Activated naive CD4-positive, alpha-beta T cell treated with anti-CD3 and anti-CD28 coated beads, Interleukin-2, amount 50 U/mL, for 24 hours (primary cell): ENCODE data around the gene IL6ST.

Source experiments
- H3K27ac Mint-ChIP-seq: one replicate; pipeline ENCODE4 v1.8.0; 2021; ENCODE audit warnings: mild to moderate bottlenecking, mixed read lengths
- H3K27me3 Mint-ChIP-seq: one replicate; pipeline ENCODE4 v1.8.0; 2021; ENCODE audit warnings: mixed read lengths
- H3K36me3 Mint-ChIP-seq: one replicate; pipeline ENCODE4 v1.8.0; 2021; ENCODE audit warnings: mixed read lengths
- H3K4me1 Mint-ChIP-seq: one replicate; pipeline ENCODE4 v1.8.0; 2021; ENCODE audit warnings: mixed read lengths
- H3K4me3 Mint-ChIP-seq: one replicate; pipeline ENCODE4 v1.8.0; 2021; ENCODE audit warnings: mild to moderate bottlenecking, mixed read lengths
- H3K9me3 Mint-ChIP-seq: one replicate; pipeline ENCODE4 v1.8.0; 2021; ENCODE audit warnings: mixed read lengths

The IL6ST gene

DNA sequence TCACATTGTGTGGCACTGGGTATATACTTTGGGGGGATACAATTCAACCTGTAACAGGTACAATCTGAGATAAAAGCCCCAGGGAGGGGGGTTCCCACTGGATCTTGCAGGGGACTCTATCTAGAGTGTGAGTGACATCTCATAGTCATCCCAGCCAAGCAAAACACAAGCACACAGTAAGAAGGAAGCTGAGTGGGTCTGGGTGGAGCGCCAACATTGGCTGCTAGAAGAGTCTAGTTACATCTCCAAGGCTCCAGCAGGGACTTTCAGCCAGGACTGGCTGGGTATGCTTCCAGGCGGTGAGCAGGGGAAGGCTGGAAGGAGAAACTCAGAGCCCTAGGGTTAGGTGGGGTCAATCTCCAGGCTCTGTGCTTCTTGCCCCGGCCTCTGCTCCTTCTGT, 90.6 kb downstream of the IL6ST start:
- Mint-ChIP-seq H3K27me3 (no peaks in the 10 kb centered on the region), H3K36me3 (no peaks in the 10 kb centered on the region), H3K4me1 (peaks cover 14% of the 10 kb centered on the region), H3K4me3 (no peak overlapping the region), H3K27ac (no peak overlapping the region), H3K9me3 (no peaks in the 10 kb centered on the region)

DNA sequence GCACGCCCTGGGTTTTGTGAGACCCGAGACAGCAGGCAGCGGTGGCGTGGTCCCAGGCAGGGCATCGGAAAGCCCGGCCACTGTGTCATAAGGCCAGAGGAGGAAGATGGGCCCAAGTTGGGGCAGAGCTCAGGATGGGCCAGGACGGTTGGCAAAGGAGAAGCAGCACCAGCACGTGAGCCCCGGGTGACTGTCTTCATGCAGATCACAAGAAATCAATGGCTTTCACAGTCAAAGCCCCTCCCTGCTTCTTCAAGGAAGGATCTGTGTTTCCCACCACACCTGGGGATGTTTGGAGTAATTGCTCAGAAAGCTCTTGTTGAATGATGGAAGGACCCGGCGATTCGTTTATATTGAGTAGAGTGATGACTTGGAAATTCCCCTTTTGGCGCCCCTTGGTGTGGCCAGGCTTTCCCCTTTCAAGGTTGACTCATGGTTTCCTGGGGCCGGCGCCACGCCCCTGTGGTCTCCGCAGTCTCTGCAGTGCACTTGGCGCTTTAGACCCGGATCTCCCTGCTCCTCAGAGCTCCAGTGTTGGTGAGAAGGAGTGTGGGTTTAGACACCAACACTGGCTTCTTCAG, 91.6 kb downstream of the IL6ST start:
- no peak overlapping the region for H3K4me3 Mint-ChIP-seq
- no peaks in the 10 kb centered on the region for H3K9me3 Mint-ChIP-seq
- no peaks in the 10 kb centered on the region for H3K27me3 Mint-ChIP-seq
- no peaks in the 10 kb centered on the region for H3K36me3 Mint-ChIP-seq
- H3K4me1 Mint-ChIP-seq = peaks cover 14% of the 10 kb centered on the region
- H3K27ac Mint-ChIP-seq = peak overlapping the region; percentile 23

DNA sequence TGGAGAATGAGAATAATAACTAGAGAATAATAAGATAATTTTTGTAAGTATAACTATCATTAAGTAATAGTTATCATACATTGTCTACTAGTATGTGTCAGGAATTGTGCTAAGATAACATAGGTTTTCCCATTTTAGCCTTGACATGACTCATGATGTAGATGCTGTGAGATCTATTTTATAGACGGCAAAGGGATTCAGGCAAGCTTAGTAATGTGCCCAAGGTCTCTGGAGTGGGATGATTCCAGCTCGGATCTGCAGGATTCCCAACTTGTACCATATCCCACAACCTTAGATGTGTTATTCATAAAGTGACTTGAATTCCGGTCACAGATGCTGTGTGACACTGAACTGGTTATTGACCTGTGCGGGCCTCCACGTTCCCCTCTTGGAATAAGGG, 92.1 kb downstream of the IL6ST start:
- H3K27ac Mint-ChIP-seq = no peak overlapping the region
- H3K4me1 Mint-ChIP-seq = peaks cover 14% of the 10 kb centered on the region
- H3K4me3 Mint-ChIP-seq = no peak overlapping the region
- H3K9me3 Mint-ChIP-seq = no peaks in the 10 kb centered on the region
- H3K27me3 Mint-ChIP-seq = no peaks in the 10 kb centered on the region
- H3K36me3 Mint-ChIP-seq = no peaks in the 10 kb centered on the region

DNA sequence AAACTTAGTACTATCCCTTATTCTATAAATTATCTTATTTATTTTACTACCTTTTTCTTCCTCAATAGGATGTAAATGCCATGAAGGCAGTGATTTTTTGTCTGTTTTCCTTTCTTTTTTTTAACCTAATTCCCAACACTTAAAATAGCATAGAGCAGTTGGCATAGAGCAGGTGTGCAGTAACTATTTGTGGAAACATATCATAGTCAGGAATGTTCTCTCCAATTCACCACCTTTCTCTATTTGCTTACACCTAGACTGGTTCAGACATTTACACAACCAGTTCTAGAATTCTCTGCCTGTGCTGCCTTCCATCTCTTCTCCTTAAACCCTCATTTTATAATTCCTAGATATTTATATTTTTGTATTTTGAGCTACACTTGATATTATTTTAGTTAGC, 94.0 kb downstream of the IL6ST start:
- Mint-ChIP-seq H3K9me3 (no peaks in the 10 kb centered on the region), H3K4me3 (no peak overlapping the region), H3K27me3 (no peaks in the 10 kb centered on the region), H3K36me3 (no peaks in the 10 kb centered on the region), H3K27ac (no peak overlapping the region), H3K4me1 (peaks cover 14% of the 10 kb centered on the region)

DNA sequence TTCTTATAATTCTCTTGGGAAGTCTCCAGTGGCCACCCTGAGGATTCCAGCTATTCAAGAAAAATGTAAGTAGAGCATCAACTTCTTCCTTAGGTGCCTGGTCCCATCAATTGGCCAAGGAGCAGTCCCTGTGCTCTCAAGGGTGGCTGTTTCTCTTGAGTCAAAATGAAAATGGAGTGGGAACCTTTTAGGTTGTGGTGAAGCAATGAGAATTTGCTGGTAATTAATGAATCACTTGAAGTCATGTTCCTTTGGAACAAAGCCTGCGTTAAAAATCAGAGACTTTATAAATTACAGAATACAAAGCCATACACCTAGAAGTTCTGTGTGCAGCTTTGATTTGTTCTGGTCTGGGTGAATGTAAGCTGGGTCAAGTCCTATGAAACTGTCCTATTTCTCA, 94.7 kb downstream of the IL6ST start:
- Mint-ChIP-seq H3K4me1 (peaks cover 14% of the 10 kb centered on the region), H3K36me3 (no peaks in the 10 kb centered on the region), H3K27ac (no peak overlapping the region), H3K27me3 (no peaks in the 10 kb centered on the region), H3K4me3 (no peak overlapping the region), H3K9me3 (no peaks in the 10 kb centered on the region)

DNA sequence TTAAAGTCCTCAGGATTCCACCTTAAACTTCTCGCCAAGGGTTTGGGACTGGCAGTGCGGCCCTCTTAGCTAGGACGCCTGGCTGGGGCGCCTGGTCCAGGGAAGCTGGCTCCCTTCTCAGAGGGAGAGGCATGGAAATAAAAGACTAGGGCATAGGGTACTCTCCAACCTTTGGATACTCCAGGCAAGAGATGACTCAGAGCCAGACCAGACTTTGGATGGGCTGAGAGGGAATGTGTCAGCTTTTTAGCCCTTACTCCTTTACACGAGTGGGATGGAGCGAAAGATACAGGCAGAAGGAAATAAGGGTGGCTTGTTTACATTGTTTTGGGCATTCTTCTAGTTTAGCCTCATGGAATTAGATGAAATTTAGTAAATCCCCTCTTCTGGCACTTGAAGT, 95.4 kb downstream of the IL6ST start:
- H3K27ac Mint-ChIP-seq = no peak overlapping the region
- peaks cover 14% of the 10 kb centered on the region for H3K4me1 Mint-ChIP-seq
- no peak overlapping the region for H3K4me3 Mint-ChIP-seq
- H3K27me3 Mint-ChIP-seq = no peaks in the 10 kb centered on the region
- H3K36me3 Mint-ChIP-seq = no peaks in the 10 kb centered on the region
- H3K9me3 Mint-ChIP-seq = no peaks in the 10 kb centered on the region

DNA sequence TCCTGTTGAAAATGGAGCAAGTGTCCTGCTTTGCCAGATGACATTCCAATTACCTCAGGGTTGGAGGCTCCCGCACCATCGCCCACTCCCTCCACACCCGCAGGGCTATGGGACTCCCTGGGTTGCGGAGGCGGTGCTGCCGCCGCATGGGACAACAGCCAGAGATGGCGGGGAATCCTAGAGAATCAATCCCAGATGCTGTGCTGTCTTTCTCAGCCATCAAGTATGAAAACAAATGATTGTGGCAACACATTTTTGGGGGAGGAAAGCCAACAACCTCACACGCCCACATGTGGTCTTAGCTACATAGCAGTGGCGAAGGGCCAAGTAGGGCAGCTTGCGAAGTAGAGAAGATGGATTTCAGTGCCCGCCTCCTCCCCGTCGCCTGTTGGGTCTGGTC, 96.9 kb downstream of the IL6ST start:
- Mint-ChIP-seq H3K27ac (no peak overlapping the region), H3K9me3 (no peaks in the 10 kb centered on the region), H3K4me1 (peaks cover 1% of the 10 kb centered on the region), H3K27me3 (no peaks in the 10 kb centered on the region), H3K36me3 (no peaks in the 10 kb centered on the region), H3K4me3 (no peak overlapping the region)

DNA sequence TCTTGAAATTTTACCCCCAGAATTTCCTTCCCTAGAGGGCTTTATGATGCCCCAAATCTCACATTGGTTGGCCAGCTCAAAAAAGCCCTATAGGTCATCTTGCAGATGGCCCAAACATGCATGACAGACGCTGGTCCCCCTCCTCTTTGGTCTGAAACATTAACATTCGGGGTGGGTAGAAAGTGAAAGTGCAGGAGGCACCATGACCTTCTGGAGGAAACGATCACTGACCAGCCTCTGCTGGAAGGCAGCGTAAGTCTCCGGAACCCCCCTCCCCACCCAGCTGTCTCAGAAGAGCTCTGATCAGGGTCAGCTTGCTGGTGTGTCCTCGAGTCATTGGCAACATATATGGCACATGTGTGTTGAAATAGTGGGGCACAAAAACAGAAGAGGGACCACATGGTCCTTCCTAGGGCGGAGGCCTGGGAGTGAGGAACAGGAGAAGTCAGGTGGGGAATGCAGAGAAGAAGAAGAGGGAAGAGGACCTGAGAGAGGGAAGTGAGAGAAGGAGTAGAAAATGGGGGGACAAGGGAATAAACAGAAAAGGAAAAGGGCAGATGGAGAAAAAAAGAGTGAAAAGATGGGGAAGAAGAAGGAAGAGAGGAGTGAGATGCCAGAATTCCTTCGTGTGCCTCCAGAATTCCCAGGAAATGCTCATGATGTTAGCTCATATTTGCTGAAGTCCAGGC, 97.4 kb downstream of the IL6ST start:
- no peaks in the 10 kb centered on the region for H3K9me3 Mint-ChIP-seq
- H3K36me3 Mint-ChIP-seq = no peaks in the 10 kb centered on the region
- no peak overlapping the region for H3K27ac Mint-ChIP-seq
- H3K4me3 Mint-ChIP-seq = no peak overlapping the region
- no peaks in the 10 kb centered on the region for H3K4me1 Mint-ChIP-seq
- H3K27me3 Mint-ChIP-seq = no peaks in the 10 kb centered on the region

DNA sequence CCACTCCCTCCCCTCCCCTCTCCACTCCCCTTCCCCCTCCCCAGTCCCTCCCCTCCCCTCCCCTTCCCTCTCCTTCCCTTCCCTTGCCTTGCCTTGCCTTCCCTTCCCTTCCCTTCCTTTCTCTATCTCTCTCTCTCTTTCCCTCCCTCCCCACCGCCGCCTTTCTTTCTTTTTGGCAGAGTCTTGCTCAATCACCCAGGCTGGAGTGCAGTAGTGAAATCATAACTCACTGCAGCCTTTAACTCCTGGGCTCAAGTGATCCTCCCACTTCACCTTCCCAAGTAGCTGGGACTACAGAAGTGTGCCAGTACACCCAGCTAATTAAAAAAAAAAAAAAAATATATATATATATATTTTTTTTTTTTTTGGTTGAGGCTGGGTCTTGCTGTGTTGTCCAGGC, 98.1 kb downstream of the IL6ST start:
- H3K27ac Mint-ChIP-seq = no peak overlapping the region
- H3K4me1 Mint-ChIP-seq = no peaks in the 10 kb centered on the region
- no peak overlapping the region for H3K4me3 Mint-ChIP-seq
- H3K36me3 Mint-ChIP-seq = no peaks in the 10 kb centered on the region
- H3K9me3 Mint-ChIP-seq = no peaks in the 10 kb centered on the region
- H3K27me3 Mint-ChIP-seq = no peaks in the 10 kb centered on the region

DNA sequence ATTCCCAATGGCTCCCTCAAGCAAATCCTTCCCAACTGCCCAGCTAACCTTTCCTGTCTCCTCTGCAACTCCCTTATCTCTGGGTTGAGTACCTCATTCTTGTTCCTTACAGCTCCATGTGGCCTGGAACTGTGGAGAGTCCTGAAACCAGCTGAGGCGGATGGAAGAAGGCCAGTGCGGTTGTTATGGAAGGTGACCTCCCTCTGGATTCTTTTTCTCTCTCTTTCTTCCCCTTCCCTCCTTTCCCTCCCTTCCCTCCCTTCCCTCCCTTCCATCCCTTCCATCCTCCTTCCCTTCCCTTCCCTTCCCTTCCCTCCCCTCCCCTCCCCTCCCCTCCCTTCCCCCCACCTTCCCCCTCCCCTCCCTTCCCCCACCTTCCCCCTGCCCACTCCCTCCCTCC, 98.5 kb downstream of the IL6ST start:
- Mint-ChIP-seq H3K27me3 (no peaks in the 10 kb centered on the region), H3K36me3 (no peaks in the 10 kb centered on the region)

DNA sequence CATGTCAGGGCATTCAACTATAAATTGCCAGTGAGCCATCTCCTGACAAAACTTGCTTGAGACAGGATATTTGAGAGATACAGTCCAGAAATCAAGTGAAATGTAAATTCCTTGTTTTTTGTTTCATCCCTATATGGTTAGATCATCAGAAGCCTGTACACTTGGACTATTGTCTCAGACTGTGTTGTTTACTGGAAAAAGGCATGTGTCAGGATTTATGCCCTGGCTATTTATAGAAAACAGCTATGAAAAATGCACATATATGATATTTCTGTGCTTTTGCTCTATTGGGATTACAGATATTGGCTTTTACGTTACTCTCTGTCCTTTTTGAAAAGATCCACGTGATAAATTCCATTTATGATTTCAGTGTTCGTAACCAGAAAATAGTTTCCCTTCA, 99.4 kb downstream of the IL6ST start:
- H3K27ac Mint-ChIP-seq = no peak overlapping the region
- H3K4me3 Mint-ChIP-seq = no peak overlapping the region
- no peaks in the 10 kb centered on the region for H3K36me3 Mint-ChIP-seq
- no peaks in the 10 kb centered on the region for H3K4me1 Mint-ChIP-seq
- no peaks in the 10 kb centered on the region for H3K9me3 Mint-ChIP-seq
- H3K27me3 Mint-ChIP-seq = no peaks in the 10 kb centered on the region

More for the DNA sequence above, 98.5 kb downstream of the IL6ST start:
- H3K9me3 Mint-ChIP-seq = no peaks in the 10 kb centered on the region
- no peak overlapping the region for H3K4me3 Mint-ChIP-seq
- H3K4me1 Mint-ChIP-seq = no peaks in the 10 kb centered on the region
- H3K27ac Mint-ChIP-seq = no peak overlapping the region

DNA sequence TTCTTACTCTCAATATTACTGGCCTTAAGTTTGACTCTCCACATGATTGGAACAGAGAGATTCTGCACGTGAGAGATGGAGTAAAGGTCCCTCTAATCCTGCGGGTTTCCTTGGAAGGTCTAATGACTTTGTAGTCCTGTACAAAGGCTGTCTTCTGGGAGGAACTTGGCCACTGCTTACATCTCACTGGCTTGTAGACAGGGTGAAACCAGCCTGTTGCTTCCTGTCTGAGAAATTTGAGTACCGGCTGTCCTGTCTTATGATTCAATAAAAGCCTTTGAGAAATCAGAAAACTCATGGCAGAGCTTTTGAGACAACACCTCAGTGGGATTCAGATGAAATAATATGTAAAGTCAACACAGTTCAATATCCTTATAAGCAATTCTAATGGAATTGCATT, 100.6 kb downstream of the IL6ST start:
- no peak overlapping the region for H3K4me3 Mint-ChIP-seq
- no peaks in the 10 kb centered on the region for H3K36me3 Mint-ChIP-seq
- H3K27ac Mint-ChIP-seq = no peak overlapping the region
- H3K4me1 Mint-ChIP-seq = no peaks in the 10 kb centered on the region
- no peaks in the 10 kb centered on the region for H3K9me3 Mint-ChIP-seq
- H3K27me3 Mint-ChIP-seq = no peaks in the 10 kb centered on the region

DNA sequence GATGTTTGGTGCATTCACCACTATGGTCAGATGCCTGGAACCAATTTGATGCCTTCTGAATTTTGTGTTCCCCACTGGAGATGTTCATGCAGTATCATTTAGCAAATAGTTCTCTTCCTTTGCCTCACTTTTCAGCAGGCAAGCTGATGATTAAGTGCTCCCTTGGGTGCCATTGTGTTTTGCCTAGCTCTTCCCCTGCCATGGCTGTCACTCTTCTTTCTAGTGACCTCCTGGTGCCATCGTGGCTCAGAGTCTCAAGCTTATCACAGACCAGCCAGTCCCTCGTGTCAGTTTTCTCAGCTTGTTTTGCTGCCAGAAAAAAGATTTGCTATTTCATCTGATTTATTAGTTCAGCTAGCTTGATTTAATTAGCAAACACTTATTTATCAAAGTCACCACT, 102.3 kb downstream of the IL6ST start:
- Mint-ChIP-seq H3K27me3 (no peaks in the 10 kb centered on the region), H3K9me3 (no peaks in the 10 kb centered on the region)

DNA sequence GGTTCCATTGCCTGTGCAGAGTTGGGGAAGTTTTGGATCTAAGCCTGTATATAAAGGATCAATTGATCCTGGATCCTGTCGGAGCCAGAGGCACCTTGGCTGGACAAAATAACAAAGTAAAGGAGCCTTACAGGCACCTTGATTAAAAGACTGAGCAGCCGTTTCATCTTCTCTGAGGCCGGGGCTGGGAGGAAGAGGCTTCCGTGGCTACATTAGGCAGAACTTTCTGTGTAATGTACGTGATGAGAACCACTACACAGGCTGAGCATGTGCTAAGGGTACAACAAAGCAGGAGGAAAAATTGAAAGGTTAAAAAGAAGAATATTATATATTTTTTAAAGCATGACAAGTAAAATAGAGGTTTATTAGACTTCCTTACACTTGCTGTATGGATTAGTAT, 106.6 kb downstream of the IL6ST start:
- Mint-ChIP-seq H3K4me3 (no peak overlapping the region), H3K27me3 (no peaks in the 10 kb centered on the region), H3K4me1 (peaks cover 4% of the 10 kb centered on the region), H3K27ac (peak overlapping the region; percentile 24), H3K9me3 (no peaks in the 10 kb centered on the region), H3K36me3 (no peaks in the 10 kb centered on the region)

More for the DNA sequence above, 102.3 kb downstream of the IL6ST start:
- no peaks in the 10 kb centered on the region for H3K36me3 Mint-ChIP-seq
- H3K4me1 Mint-ChIP-seq = peaks cover 4% of the 10 kb centered on the region
- H3K4me3 Mint-ChIP-seq = no peak overlapping the region
- no peak overlapping the region for H3K27ac Mint-ChIP-seq

DNA sequence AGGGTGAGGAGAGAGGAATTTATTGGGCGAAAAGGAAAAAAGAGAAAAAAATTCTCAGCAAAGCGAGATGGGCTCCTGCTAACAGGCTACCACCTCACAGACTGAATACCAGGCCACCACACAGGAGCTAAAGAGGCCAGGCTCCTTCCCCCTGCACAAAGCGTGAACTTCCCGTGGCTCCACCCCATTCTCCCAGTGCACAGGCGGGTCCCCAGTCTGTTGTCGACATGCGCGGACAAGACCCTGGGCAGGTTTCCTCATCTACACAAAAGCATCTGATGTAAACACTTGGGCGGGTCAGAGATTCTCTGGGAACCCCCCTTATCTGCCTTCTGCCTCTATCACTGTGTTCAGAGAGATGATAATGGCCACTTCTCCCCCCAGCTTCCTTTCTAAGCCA, 109.4 kb downstream of the IL6ST start:
- H3K36me3 Mint-ChIP-seq = no peaks in the 10 kb centered on the region
- no peaks in the 10 kb centered on the region for H3K9me3 Mint-ChIP-seq
- no peak overlapping the region for H3K27ac Mint-ChIP-seq
- no peak overlapping the region for H3K4me3 Mint-ChIP-seq
- no peaks in the 10 kb centered on the region for H3K27me3 Mint-ChIP-seq
- peaks cover 4% of the 10 kb centered on the region for H3K4me1 Mint-ChIP-seq
